Immature natural killer cell (primary cell): ENCODE data around the gene MRPL19. TPM values are rescaled to one million over a fixed set of nuclear protein-coding genes. Genes with fewer than 3 reads are reported as not detected.

Experiments
- DNase-seq, 3 donors: peaks; one replicate each; pipeline ENCODE4 v3.0.0; 2022; ENCODE audit warnings: mixed read lengths in 1 of 3
- H3K27ac Mint-ChIP-seq, 6 donors: one replicate each; pipeline ENCODE4 v1.8.0; 2020; ENCODE audit warnings: mixed read lengths in 6 of 6, mild to moderate bottlenecking in 5 of 6, inconsistent platforms in 4 of 6, moderate library complexity in 3 of 6
- H3K27me3 Mint-ChIP-seq, 3 donors: one replicate each; pipeline ENCODE4 v1.8.0; 2020 to 2021; ENCODE audit warnings: low read depth in 3 of 3, mild to moderate bottlenecking in 3 of 3, mixed read lengths in 3 of 3, moderate library complexity in 3 of 3, inconsistent platforms in 1 of 3
- H3K36me3 Mint-ChIP-seq, 3 donors: one replicate each; pipeline ENCODE4 v1.8.0; 2020; ENCODE audit warnings: mixed read lengths in 3 of 3, inconsistent platforms in 2 of 3, mild to moderate bottlenecking in 2 of 3
- H3K4me1 Mint-ChIP-seq, 2 donors: one replicate each; pipeline ENCODE4 v1.8.0; 2020; ENCODE audit warnings: inconsistent platforms in 2 of 2, mild to moderate bottlenecking in 2 of 2, mixed read lengths in 2 of 2, moderate library complexity in 1 of 2
- H3K4me3 Mint-ChIP-seq, 5 donors: one replicate each; pipeline ENCODE4 v1.8.0; 2020; ENCODE audit warnings: mild to moderate bottlenecking in 5 of 5, mixed read lengths in 5 of 5, inconsistent platforms in 3 of 5, moderate library complexity in 3 of 5
- H3K9me3 Mint-ChIP-seq, 6 donors: one replicate each; pipeline ENCODE4 v1.8.0; 2020; ENCODE audit warnings: mild to moderate bottlenecking in 6 of 6, mixed read lengths in 6 of 6, inconsistent platforms in 4 of 6, moderate library complexity in 3 of 6
- polyA plus RNA-seq, 3 donors: library from polyadenylated mRNA; unstranded; fragments of 300-500 nt; fragmentation: Illumina TruSeq; gene quantifications; one replicate each; pipeline ENCODE4 v1.2.3, GENCODE V29; 2021

The MRPL19 gene
- polyA plus RNA-seq, 3 donors from 2014 or later = 31.4 to 42.5 (median 34.0) TPM

DNA sequence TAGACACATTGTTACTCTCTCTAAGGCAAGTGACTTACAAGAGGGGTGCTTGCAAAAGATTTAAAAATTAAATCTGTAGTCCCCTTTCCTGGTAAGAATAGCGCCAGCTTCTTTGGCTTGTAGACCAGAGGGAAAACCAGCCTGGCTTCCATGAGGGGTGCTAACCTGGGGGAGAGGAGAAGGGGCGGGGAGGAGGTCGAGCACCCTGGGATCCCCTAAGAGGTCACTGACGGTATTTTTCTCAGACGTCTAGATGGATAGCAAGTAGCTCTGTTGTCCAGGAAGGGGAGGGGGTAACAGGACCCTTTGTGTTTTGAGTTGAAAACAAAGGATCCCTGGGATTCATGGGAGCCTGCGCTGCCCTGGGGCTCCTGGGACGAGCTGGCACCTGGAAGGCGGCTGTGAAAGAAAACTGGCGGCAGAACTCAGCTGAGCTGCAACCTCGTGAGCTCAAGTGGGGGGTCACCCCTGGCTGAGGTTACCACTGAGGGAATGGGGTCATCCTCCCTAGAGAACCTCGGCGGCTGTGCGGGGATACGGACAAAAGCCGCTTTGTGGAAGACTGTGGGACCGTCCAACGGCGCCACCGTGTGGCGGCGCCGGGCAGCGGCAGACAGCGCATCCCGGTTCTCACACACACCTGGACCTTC is 37.8 kb upstream of the MRPL19 start:
- peak; percentile 10 to 26 (median 26) for DNase-seq
- H3K27ac Mint-ChIP-seq = no peak overlapping the region
- no peaks in the 10 kb centered on the region for H3K9me3 Mint-ChIP-seq
- H3K4me1 Mint-ChIP-seq = no peaks in the 10 kb centered on the region
- no peak overlapping the region for H3K4me3 Mint-ChIP-seq
- peaks cover 4 to 19% (median 11%) of the 10 kb centered on the region in 3 donors for H3K27me3 Mint-ChIP-seq
- H3K36me3 Mint-ChIP-seq = no peaks in the 10 kb centered on the region

DNA sequence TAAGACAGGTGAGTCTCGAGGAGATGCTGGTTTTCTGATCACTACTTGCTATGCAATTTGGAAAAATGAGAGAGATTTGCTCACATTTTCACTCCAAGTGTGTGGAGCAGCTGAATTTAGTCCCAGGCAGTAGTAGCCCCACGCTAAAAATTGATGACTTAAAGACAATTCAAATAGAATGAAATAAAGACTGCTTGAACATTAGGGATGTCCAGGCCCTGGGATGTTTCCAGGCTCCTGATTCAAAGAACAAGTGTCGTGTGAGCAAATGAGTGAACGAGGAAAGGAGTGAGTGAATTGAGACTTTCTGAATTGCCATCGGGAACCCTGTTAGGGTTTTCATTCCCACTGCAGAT is 37.3 kb upstream of the MRPL19 start:
- Mint-ChIP-seq H3K9me3 (no peaks in the 10 kb centered on the region), H3K4me3 (no peak overlapping the region), H3K27ac (no peak overlapping the region), H3K36me3 (no peaks in the 10 kb centered on the region), H3K4me1 (no peaks in the 10 kb centered on the region), H3K27me3 (peaks cover 4 to 16% (median 11%) of the 10 kb centered on the region in 3 donors)
- DNase-seq = no peak

DNA sequence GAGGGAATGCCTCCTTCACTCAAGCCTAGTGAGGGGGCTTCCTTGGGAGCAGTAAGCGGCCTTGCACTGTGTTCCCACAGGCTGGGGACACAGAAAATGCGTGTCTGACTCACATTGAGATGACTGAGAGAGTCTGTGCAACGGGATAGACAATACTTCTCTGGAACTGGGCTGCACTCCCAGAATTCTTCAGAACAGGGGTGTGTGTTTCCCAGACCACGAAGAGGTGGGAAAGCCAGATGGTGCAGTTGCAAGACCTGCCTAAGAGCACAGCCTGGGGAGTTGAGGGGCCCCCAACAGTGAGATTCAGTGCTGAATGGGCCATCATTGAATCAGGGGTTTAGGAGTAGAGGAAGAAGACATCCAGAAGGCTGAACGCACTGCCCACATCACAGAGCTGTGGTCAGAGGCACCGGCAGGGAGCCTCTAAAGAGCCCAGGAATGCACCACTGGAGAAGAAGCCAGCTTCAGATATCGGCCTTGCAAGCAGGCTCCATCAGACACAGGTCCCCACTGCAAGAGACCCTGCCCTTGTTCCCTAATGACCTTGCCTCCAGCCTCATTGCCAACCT is 36.6 kb upstream of the MRPL19 start:
- no peaks in the 10 kb centered on the region for H3K9me3 Mint-ChIP-seq
- no peak overlapping the region for H3K4me3 Mint-ChIP-seq
- peaks cover 4 to 16% (median 6%) of the 10 kb centered on the region in 3 donors for H3K27me3 Mint-ChIP-seq
- no peaks in the 10 kb centered on the region for H3K36me3 Mint-ChIP-seq
- DNase-seq = no peak
- H3K4me1 Mint-ChIP-seq = no peaks in the 10 kb centered on the region
- H3K27ac Mint-ChIP-seq = no peak overlapping the region

DNA sequence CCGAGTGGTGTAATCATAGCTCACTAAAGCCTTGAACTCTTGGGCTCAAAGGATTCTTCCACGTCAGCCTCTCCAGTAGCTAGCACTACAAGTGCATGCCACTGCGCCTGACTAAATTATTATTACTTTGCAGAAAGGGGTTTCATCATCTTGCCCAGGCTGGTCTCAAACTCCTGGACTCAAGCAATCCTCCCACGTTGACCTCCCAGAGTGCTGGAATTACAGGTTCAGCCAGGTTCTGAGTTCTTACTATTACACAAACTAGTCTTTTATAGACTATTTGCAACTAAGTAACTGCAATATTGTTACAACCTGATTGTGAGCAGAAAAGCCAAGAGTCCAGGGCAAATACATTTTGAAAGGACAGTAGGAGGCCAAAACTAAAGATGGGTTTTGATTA is 35.9 kb upstream of the MRPL19 start:
- DNase-seq = no peak
- Mint-ChIP-seq H3K27ac (no peak overlapping the region), H3K4me1 (no peaks in the 10 kb centered on the region), H3K9me3 (no peaks in the 10 kb centered on the region), H3K4me3 (no peak overlapping the region), H3K36me3 (no peaks in the 10 kb centered on the region), H3K27me3 (peaks cover 4 to 16% (median 4%) of the 10 kb centered on the region in 3 donors)

DNA sequence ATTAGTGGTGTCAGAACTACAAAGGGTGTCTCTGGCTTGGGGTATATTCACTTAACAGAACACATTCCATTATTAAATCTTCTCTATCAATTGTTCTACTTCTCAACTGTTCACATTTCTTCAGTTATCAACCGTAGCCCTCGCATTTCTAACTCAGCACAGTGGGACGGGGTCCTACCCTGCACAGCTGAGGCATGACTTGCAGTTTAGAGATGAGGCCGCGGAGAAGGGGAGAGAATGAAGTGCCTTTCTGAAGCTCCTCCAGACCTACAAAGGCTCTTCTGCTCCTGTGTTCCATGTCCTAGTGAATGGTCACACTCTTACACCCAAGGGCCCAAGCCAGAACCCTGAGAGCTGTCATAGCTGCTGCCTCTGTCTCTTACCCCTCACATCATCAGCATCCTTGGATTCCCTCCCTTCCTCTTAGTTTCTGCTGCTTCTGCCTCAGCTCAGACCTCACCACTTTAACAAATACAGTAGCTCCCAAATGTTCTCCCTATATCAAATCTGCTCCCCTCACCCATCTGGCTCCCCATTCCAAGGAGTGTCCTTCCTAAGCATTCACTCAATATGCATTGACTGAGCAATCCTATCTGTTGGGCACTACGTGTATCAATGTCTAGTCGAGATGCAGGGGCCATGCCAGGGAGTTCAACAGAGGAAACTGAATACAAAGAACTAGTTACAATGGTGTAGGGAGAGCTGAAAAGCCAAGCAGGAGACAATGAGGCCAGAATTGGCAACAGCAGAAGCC is 34.3 kb upstream of the MRPL19 start:
- no peak for DNase-seq
- H3K27ac Mint-ChIP-seq = no peak overlapping the region
- peaks cover 4 to 14% (median 4%) of the 10 kb centered on the region in 3 donors for H3K27me3 Mint-ChIP-seq
- H3K4me3 Mint-ChIP-seq = no peak overlapping the region
- no peaks in the 10 kb centered on the region for H3K9me3 Mint-ChIP-seq
- no peaks in the 10 kb centered on the region for H3K36me3 Mint-ChIP-seq
- H3K4me1 Mint-ChIP-seq = no peaks in the 10 kb centered on the region

DNA sequence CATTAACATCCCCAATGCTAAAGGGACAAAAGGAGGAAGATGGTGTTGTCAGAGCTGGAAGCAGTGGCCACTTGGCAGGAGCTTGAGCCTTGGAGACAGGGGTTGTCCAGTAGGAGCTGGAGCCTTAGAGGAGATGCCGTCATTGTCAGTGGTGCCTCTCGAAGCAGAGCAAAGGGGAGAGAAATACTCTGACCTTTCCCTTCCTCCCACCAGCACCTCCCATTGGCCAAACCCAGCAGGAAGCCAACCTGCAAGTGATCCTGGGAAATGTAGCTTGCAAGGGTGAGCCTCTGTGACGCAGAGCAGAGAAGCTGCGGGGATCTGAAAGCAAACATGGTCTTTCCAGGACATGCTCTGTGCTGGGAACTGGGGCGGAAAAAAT is 33.7 kb upstream of the MRPL19 start:
- peaks cover 4 to 13% (median 6%) of the 10 kb centered on the region in 3 donors for H3K27me3 Mint-ChIP-seq
- no peak overlapping the region for H3K4me3 Mint-ChIP-seq
- no peak overlapping the region for H3K27ac Mint-ChIP-seq
- no peaks in the 10 kb centered on the region for H3K4me1 Mint-ChIP-seq
- no peaks in the 10 kb centered on the region for H3K9me3 Mint-ChIP-seq
- no peak for DNase-seq
- H3K36me3 Mint-ChIP-seq = no peaks in the 10 kb centered on the region

DNA sequence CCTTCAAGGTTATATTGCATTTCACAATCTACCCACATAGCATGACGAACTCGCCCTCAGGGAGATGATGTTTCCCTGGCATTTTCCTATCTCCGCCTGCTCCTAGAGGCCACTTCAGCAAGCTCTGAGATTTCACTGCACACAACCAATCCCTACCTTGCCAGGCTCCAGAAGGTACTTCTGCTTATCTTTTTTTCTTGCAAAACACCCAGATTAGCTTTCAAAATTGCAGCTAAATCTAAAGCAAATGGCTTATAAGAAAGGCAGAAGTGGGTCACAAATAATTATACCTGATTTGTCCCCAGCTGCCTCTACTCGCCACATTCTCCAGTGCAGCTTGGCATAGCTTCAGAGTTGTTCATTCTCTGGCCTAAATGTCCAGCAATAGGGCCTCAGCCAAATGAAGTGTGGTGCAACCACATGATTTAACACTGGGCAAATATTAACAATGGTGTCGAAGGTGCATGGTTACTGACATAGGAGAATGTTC is 32.4 kb upstream of the MRPL19 start:
- Mint-ChIP-seq H3K27ac (no peak overlapping the region), H3K27me3 (peaks cover 3 to 10% (median 8%) of the 10 kb centered on the region in 3 donors), H3K36me3 (no peaks in the 10 kb centered on the region)

DNA sequence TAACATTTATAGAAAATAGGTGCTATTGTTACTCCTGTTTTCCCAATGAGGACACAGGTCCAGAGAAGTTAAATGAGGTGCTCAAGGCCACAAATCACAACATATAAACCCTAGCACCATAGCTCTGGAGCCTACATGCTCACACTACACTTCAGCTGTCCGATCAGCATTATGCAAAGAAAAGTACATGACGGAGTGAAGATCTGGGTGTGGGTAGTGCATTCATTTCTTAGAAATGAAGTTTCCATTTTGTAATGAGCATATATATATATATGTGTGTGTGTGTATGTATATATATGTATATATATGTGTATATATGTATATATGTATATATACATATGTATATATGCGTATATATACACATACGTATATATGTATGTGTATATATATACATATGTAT is 30.2 kb upstream of the MRPL19 start:
- Mint-ChIP-seq H3K4me3 (no peak overlapping the region), H3K27me3 (peaks cover 3 to 10% (median 10%) of the 10 kb centered on the region in 3 donors), H3K9me3 (peaks cover 0 to 3% (median 0%) of the 10 kb centered on the region in 6 donors), H3K27ac (no peak overlapping the region), H3K4me1 (no peaks in the 10 kb centered on the region), H3K36me3 (no peaks in the 10 kb centered on the region)
- no peak for DNase-seq

More for the DNA sequence above, 32.4 kb upstream of the MRPL19 start:
- Mint-ChIP-seq H3K4me3 (no peak overlapping the region), H3K4me1 (no peaks in the 10 kb centered on the region), H3K9me3 (no peaks in the 10 kb centered on the region)
- DNase-seq = no peak

DNA sequence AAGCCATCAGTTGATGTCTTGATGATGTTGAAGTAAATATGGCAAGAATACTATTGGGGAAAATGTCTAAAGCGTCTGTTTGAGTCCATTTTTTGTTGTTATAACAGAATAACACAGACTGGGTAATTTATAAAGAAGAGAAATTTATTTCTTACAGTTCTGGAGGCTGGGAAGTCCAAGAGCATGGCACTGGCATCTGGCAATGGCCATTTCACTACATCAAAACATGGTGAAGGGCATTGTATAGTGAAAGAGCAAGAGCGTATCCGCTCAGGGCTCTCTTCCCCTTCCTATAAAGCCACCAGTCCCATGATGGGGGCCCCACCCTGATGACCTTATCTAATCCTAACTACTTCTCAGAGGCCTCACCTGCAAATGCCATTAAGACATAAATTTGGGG is 29.6 kb upstream of the MRPL19 start:
- H3K36me3 Mint-ChIP-seq = no peaks in the 10 kb centered on the region
- H3K27ac Mint-ChIP-seq = no peak overlapping the region
- H3K4me3 Mint-ChIP-seq = no peak overlapping the region
- H3K9me3 Mint-ChIP-seq = peaks cover 0 to 3% (median 0%) of the 10 kb centered on the region in 6 donors
- peaks cover 5 to 10% (median 8%) of the 10 kb centered on the region in 3 donors for H3K27me3 Mint-ChIP-seq
- no peaks in the 10 kb centered on the region for H3K4me1 Mint-ChIP-seq
- no peak for DNase-seq

DNA sequence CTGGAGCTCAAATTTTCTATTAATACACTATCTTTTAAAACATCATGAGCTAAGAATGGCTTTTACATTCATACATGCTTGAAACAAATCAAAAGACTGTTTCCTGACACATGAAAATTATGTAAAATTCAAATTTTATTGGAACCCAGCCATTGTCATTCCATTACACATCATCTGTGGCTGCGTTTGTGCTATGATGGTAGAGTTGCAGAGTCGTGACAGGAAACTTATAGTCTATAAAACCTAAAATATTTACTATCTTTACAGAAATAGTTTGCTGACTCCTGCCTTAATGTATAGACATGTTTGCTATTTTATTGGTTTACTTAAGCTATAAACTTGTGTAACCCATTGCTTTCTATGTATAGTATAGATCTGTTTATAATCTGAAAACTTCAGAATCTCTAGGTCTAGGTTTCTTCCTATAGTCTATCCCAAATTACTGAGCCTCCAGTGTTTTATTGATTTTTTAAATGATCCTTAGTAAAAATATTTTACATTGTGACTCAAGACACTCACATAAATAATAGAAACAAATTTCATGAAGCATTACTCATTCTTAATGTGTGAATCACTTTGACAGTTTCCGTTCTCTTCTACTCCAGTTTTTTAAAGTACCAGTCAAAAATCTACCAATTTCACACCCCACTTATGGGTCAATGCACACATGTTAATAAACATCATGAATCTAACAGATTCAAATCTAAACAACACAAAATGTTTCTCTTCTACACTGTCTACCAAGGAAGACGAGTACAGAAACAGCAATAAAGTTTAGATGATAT is 26.4 kb upstream of the MRPL19 start:
- H3K4me3 Mint-ChIP-seq = no peak overlapping the region

DNA sequence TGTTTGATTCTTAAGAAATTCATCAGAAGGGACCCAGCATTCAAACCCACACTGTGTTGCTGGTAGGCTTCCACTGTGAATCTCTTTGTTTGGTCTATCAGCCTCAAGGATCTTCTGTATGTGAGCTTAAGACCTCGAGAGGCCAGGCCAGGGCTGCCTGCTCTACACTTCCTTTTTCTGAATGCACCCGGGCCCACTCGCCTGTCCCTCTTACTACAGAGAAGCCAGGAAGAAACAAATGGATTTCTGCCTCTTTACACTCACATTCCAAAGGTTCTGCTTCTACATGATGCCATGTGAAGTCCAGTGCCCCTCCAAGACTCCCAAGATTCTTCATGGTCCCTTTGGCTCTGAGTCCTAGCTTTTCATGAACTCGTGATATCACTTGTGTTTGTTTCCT is 25.4 kb upstream of the MRPL19 start:
- no peaks in the 10 kb centered on the region for H3K4me1 Mint-ChIP-seq
- H3K27me3 Mint-ChIP-seq = peaks cover 4 to 12% (median 7%) of the 10 kb centered on the region in 3 donors
- no peak overlapping the region for H3K4me3 Mint-ChIP-seq
- H3K27ac Mint-ChIP-seq = no peak overlapping the region
- H3K36me3 Mint-ChIP-seq = no peaks in the 10 kb centered on the region
- DNase-seq = no peak
- peaks cover 0 to 3% (median 0%) of the 10 kb centered on the region in 6 donors for H3K9me3 Mint-ChIP-seq

More for the DNA sequence above, 26.4 kb upstream of the MRPL19 start:
- Mint-ChIP-seq H3K4me1 (no peaks in the 10 kb centered on the region), H3K27me3 (peaks cover 4 to 11% (median 7%) of the 10 kb centered on the region in 3 donors), H3K9me3 (peaks cover 0 to 3% (median 0%) of the 10 kb centered on the region in 6 donors), H3K27ac (no peak overlapping the region), H3K36me3 (no peaks in the 10 kb centered on the region)
- no peak for DNase-seq

DNA sequence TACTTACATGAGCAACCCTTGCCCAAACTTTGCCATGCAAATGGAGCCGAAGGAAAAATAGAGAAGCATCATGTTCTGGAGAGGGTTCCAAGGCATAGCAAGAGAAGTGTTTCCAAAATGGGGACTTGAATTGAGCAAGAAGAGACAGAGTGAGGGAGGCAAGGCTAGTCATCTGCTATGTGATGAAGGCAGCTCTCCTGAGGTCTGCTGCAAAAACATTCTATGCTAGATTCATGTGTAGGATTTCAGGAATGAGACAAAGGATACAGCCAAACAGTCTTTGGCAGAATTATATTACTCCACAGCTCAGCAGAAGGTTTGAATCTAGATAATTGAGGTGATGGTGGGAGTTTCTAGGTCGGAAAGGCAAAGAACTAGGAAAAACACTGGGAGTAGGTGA is 24.1 kb upstream of the MRPL19 start:
- Mint-ChIP-seq H3K9me3 (peaks cover 0 to 3% (median 0%) of the 10 kb centered on the region in 6 donors), H3K4me1 (no peaks in the 10 kb centered on the region)

DNA sequence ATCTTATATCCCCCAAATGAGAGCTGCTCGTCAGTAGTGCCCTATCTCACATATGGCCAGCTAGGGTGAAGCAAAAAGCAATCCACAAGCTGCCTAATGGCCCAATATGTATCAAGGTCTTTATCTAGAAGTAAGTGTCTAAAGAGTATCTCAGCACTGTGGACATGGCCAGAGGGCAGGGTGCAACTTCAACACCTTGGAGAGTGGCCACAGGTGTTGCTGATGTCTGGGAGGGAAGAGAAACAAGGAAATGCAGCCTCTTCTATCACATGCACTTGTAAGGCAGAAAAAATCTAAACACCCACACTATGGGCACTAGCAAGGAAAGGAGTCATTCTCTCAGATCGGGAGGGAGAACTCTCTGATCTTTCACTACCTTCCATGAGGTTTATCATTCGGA is 23.7 kb upstream of the MRPL19 start:
- no peak for DNase-seq
- Mint-ChIP-seq H3K27ac (no peak overlapping the region), H3K27me3 (peaks cover 2 to 12% (median 6%) of the 10 kb centered on the region in 3 donors), H3K4me3 (no peak overlapping the region), H3K9me3 (peaks cover 0 to 3% (median 0%) of the 10 kb centered on the region in 6 donors), H3K36me3 (no peaks in the 10 kb centered on the region), H3K4me1 (no peaks in the 10 kb centered on the region)

More for the DNA sequence above, 24.1 kb upstream of the MRPL19 start:
- DNase-seq = no peak
- Mint-ChIP-seq H3K4me3 (no peak overlapping the region), H3K27ac (no peak overlapping the region), H3K27me3 (peaks cover 4 to 15% (median 6%) of the 10 kb centered on the region in 3 donors), H3K36me3 (no peaks in the 10 kb centered on the region)
